ENCODE measurements around the gene BMX. TPM values are rescaled to one million over a fixed set of nuclear protein-coding genes. Genes with fewer than 3 reads are reported as not detected.

BMX gene
- total and polyA plus RNA-seq, 9 of the 15 experiments (the other 6 are each of a cell fraction or from before 2014, with no cell fraction given), result 0.45 to 4.2 (median 1.8) TPM

GRCh38 chrX:15579778-15580747 is 79.5 kb downstream of the BMX start (continued):
- TF ChIP-seq ELK1 (CRISPR knock-in tag; IDR thresholded peaks at IDR 0.05) (no peak), YY1 (IDR thresholded peaks at IDR 0.05; ENCODE audit: borderline replicate concordance in 1 of 3, control insufficient read depth in 1 of 3, extremely low read depth in 1 of 3, insufficient read depth in 3 of 3, insufficient read length in 1 of 3, insufficient replicate concordance in 2 of 3, low read depth in 1 of 3, low read length in 2 of 3) (no peak), TAL1 (IDR thresholded peaks at IDR 0.05) (peak; percentile 78), CSDE1 (IDR thresholded peaks at IDR 0.05) (no peak), JUN (IDR thresholded peaks at IDR 0.05; ENCODE audit: borderline replicate concordance, low read depth, low read length) (no peak), JUN (CRISPR knock-in tag; IDR thresholded peaks at IDR 0.05; ENCODE audit: borderline replicate concordance) (no peak), CCAR2 (IDR thresholded peaks at IDR 0.05; ENCODE audit: low read depth, low read length) (no peak), SUPT5H (IDR thresholded peaks at IDR 0.05) (no peak), SRSF7 (optimal IDR thresholded peaks at IDR 0.05; ENCODE audit: low read depth, low read length) (no peak), HDAC1 (IDR thresholded peaks at IDR 0.05) (peak in 1 of 2 experiments; percentile 56; a peak in 1 of 4 replicates), MEF2A (IDR thresholded peaks at IDR 0.05; ENCODE audit: control insufficient read depth, low read depth, low read length) (0 out of 2 replicates have a peak, but pooled peaks have one; percentile 15), EZH2 (IDR thresholded peaks at IDR 0.05; ENCODE audit: borderline replicate concordance, low read depth, low read length) (no peak), CTBP1 (IDR thresholded peaks at IDR 0.05; ENCODE audit: borderline replicate concordance) (peak; percentile 13; the same call in 1 of the 2 replicates), ZNF77 (CRISPR knock-in tag; IDR thresholded peaks at IDR 0.05) (no peak), GATA2 (CRISPR knock-in tag; IDR thresholded peaks at IDR 0.05) (peak; percentile 57; the same call in 1 of the 2 replicates), ZNF184 (CRISPR knock-in tag; IDR thresholded peaks at IDR 0.05) (no peak), ELF4 (CRISPR knock-in tag; IDR thresholded peaks at IDR 0.05) (no peak), CHAMP1 (IDR thresholded peaks at IDR 0.05) (peak; percentile 80; the same call in 1 of the 2 replicates)
- TF ChIP-seq, protein P1, sequence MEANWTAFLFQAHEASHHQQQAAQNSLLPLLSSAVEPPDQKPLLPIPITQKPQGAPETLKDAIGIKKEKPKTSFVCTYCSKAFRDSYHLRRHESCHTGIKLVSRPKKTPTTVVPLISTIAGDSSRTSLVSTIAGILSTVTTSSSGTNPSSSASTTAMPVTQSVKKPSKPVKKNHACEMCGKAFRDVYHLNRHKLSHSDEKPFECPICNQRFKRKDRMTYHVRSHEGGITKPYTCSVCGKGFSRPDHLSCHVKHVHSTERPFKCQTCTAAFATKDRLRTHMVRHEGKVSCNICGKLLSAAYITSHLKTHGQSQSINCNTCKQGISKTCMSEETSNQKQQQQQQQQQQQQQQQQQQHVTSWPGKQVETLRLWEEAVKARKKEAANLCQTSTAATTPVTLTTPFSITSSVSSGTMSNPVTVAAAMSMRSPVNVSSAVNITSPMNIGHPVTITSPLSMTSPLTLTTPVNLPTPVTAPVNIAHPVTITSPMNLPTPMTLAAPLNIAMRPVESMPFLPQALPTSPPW (CRISPR knock-in tag; IDR thresholded peaks at IDR 0.05), result peak; percentile 56
- TF ChIP-seq, protein P2, sequence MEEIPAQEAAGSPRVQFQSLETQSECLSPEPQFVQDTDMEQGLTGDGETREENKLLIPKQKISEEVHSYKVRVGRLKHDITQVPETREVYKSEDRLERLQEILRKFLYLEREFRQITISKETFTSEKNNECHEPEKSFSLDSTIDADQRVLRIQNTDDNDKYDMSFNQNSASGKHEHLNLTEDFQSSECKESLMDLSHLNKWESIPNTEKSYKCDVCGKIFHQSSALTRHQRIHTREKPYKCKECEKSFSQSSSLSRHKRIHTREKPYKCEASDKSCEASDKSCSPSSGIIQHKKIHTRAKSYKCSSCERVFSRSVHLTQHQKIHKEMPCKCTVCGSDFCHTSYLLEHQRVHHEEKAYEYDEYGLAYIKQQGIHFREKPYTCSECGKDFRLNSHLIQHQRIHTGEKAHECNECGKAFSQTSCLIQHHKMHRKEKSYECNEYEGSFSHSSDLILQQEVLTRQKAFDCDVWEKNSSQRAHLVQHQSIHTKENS (CRISPR knock-in tag; IDR thresholded peaks at IDR 0.05), result no peak
